GM12872 (cell line): Measurements from ENCODE around the gene SMAD3.

Source experiments
- TF ChIP-seq, protein P1 (sequence below): IDR thresholded peaks from 3 replicates; pipeline ENCODE4 v1.5.1; 2011; ENCODE audit warnings: low read depth, mild to moderate bottlenecking, low read length, moderate library complexity; ENCODE audit not compliant: insufficient read depth

The SMAD3 gene

GRCh38 chr15:67189326-67190051 lies 124.1 kb downstream of the SMAD3 start:
- TF ChIP-seq, protein P1, sequence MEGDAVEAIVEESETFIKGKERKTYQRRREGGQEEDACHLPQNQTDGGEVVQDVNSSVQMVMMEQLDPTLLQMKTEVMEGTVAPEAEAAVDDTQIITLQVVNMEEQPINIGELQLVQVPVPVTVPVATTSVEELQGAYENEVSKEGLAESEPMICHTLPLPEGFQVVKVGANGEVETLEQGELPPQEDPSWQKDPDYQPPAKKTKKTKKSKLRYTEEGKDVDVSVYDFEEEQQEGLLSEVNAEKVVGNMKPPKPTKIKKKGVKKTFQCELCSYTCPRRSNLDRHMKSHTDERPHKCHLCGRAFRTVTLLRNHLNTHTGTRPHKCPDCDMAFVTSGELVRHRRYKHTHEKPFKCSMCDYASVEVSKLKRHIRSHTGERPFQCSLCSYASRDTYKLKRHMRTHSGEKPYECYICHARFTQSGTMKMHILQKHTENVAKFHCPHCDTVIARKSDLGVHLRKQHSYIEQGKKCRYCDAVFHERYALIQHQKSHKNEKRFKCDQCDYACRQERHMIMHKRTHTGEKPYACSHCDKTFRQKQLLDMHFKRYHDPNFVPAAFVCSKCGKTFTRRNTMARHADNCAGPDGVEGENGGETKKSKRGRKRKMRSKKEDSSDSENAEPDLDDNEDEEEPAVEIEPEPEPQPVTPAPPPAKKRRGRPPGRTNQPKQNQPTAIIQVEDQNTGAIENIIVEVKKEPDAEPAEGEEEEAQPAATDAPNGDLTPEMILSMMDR, result no peak

GRCh38 chr15:67190326-67190725 lies 124.9 kb downstream of the SMAD3 start:
- TF ChIP-seq, protein P1, result no peak

DNA sequence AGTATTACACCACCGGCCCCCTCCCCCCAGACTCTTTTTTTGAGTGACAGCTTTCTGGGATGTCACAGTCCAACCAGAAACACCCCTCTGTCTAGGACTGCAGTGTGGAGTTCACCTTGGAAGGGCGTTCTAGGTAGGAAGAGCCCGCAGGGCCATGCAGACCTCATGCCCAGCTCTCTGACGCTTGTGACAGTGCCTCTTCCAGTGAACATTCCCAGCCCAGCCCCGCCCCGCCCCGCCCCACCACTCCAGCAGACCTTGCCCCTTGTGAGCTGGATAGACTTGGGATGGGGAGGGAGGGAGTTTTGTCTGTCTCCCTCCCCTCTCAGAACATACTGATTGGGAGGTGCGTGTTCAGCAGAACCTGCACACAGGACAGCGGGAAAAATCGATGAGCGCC lies 125.4 kb downstream of the SMAD3 start:
- TF ChIP-seq, protein P1, result no peak

DNA sequence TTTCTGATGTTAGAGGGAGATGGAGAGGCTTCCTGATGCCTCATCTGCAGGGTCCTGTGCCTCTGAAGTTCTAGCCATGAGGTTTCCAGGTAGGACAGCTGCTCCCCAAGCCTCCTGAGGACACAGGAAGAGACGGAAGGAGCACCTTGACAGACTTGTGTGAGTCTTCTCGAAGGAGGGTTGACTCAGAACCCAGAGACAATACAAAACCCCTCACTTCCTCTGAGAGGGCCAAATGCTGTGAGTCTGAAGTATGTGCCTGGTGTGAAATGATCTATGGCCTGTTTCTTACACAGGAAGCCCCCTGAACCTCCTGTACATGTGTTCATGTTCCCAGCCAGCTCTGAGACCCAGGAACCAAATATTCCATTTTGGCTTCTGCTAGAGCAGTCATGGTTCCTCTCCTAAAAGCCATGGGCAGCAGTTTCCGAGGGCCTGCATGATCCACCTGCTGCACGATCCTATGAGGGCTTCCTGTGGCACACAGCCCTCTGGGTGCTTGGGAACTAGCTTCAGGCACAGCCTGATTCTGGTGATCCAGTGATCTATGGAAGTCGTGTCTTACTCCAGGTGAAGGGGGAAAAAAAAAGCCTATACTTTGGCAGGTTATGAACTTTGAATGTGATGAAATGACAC lies 126.9 kb downstream of the SMAD3 start:
- TF ChIP-seq, protein P1, result no peak

DNA sequence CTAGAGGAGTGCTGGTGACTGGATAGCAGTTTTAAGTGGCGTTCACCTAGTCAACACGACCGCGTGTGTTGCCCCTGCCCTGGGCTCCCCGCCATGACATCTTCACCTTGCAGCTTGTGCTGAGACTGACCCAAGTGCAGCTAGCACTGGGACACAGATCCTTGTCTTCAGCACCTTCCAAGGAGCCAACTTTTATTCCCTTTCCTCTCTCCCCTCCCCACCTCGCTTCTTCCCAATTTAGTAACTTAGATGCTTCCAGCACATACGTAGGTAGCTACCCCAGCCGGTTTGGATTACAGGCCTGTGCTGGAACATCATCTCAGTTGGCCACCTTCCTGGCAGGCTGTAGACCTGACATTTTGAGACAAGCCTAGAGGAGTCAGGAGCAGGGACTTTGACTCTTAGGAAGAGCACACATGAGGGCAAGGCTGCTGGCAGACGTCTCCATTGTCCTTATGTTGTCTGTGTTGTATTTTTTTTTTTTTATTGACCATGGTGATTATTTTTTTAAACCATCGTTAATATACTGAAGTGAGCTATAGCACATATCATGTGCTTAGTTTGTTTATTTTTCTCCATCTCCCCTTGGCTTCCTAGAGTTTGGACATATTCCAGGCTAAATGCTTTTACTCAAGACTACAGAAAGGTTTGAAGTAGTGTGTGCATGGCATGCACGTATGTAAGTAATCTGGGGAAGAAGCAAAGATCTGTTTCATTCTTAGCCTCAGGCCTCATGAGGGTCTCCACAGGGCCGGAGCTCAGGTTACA lies 128.0 kb downstream of the SMAD3 start:
- TF ChIP-seq, protein P1, result no peak

DNA sequence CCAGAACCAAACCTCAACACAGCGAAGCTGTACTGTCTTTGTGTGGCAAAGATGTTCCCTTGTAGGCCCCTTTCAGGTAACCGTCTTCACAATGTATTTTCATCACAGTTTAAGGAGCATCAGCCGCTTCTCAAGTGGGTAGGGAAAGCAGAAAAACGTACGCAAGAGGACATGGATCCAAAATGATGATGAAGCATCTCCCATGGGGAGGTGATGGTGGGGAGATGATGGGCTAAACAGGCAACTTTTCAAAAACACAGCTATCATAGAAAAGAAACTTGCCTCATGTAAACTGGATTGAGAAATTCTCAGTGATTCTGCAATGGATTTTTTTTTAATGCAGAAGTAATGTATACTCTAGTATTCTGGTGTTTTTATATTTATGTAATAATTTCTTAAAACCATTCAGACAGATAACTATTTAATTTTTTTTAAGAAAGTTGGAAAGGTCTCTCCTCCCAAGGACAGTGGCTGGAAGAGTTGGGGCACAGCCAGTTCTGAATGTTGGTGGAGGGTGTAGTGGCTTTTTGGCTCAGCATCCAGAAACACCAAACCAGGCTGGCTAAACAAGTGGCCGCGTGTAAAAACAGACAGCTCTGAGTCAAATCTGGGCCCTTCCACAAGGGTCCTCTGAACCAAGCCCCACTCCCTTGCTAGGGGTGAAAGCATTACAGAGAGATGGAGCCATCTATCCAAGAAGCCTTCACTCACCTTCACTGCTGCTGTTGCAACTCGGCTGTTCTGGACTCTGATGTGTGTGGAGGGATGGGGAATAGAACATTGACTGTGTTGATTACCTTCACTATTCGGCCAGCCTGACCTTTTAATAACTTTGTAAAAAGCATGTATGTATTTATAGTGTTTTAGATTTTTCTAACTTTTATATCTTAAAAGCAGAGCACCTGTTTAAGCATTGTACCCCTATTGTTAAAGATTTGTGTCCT lies 129.0 kb downstream of the SMAD3 start:
- TF ChIP-seq, protein P1, result no peak

GRCh38 chr15:67195305-67195704 lies 129.9 kb downstream of the SMAD3 start:
- TF ChIP-seq, protein P1, result no peak
